KMS-11 (cell line): ENCODE data around the gene AGPAT4.

Experiments used
- H2AFZ ChIP-seq: fragments of 200-600 bp; sonication (generic); 2 replicates; pipeline ENCODE4 v1.6.1; 2016; ENCODE audit warnings: antibody characterized with exemption, mixed run types, low read depth
- H3K27ac ChIP-seq: fragments of 200-600 bp; sonication (generic); 2 replicates; pipeline ENCODE4 v1.6.1; 2016; ENCODE audit warnings: mild to moderate bottlenecking, mixed run types
- H3K27me3 ChIP-seq: fragments of 200-600 bp; sonication (generic); 2 replicates; pipeline ENCODE4 v1.6.1; 2017; ENCODE audit warnings: mild to moderate bottlenecking, low read depth, mixed run types, moderate library complexity; ENCODE audit not compliant: insufficient read depth
- H3K36me3 ChIP-seq: fragments of 200-600 bp; sonication (generic); 2 replicates; pipeline ENCODE4 v1.6.1; 2017; ENCODE audit warnings: mild to moderate bottlenecking, mixed run types; ENCODE audit not compliant: insufficient read depth
- H3K4me1 ChIP-seq: fragments of 200-600 bp; sonication (generic); 2 replicates; pipeline ENCODE4 v1.6.1; 2016; ENCODE audit warnings: mild to moderate bottlenecking, low read depth, mixed run types; ENCODE audit not compliant: poor library complexity, severe bottlenecking
- H3K4me2 ChIP-seq: fragments of 200-600 bp; sonication (generic); 2 replicates; pipeline ENCODE4 v1.7.0; 2016; ENCODE audit warnings: mild to moderate bottlenecking, mixed run types
- H3K4me3 ChIP-seq: fragments of 200-600 bp; sonication (generic); IDR thresholded peaks from 2 replicates; pipeline ENCODE4 v1.6.1; 2017; ENCODE audit warnings: low read depth, low read length, mixed read lengths; ENCODE audit not compliant: insufficient read depth
- H3K79me2 ChIP-seq: fragments of 200-600 bp; sonication (generic); 2 replicates; pipeline ENCODE4 v1.6.1; 2016; ENCODE audit warnings: low read depth, mixed run types; ENCODE audit not compliant: insufficient read depth
- H3K9ac ChIP-seq: fragments of 200-600 bp; sonication (generic); 2 replicates; pipeline ENCODE4 v1.6.1; 2016; ENCODE audit warnings: mild to moderate bottlenecking, mixed run types
- H4K20me1 ChIP-seq: fragments of 200-600 bp; sonication (generic); 2 replicates; pipeline ENCODE4 v1.6.1; 2016; ENCODE audit warnings: mild to moderate bottlenecking, mixed run types; ENCODE audit not compliant: insufficient read depth
- CTCF ChIP-seq: fragments of 200-600 bp; sonication (generic); conservative IDR thresholded peaks from 2 replicates; pipeline ENCODE4 v1.6.1; 2017; ENCODE audit warnings: low read depth, mild to moderate bottlenecking, antibody characterized with exemption, low read length, moderate library complexity, mixed read lengths

AGPAT4 gene

GRCh38 chr6:161115468-161115867 lies 158.4 kb downstream of the AGPAT4 start:
- Histone ChIP-seq H3K4me2 (no peak overlapping the region), H3K79me2 (no peaks in the 10 kb centered on the region), H3K27me3 (no peaks in the 10 kb centered on the region), H3K27ac (no peak overlapping the region), H3K36me3 (peaks cover 5% of the 10 kb centered on the region; the same call in 1 of the 2 replicates), H4K20me1 (no peaks in the 10 kb centered on the region), H2AFZ (no peak overlapping the region), H3K4me3 (no peak overlapping the region), H3K4me1 (no peaks in the 10 kb centered on the region), H3K9ac (no peak overlapping the region)
- no peak for TF ChIP-seq CTCF

- H4K20me1 ChIP-seq: no peaks in the 10 kb centered on the region
- H2AFZ ChIP-seq: no peak overlapping the region
- H3K4me3 ChIP-seq: no peak overlapping the region
- no peak for TF ChIP-seq CTCF
- H3K79me2 ChIP-seq: no peaks in the 10 kb centered on the region
- H3K9ac ChIP-seq: no peak overlapping the region
- no peaks in the 10 kb centered on the region for H3K4me1 ChIP-seq
- H3K27ac ChIP-seq: no peak overlapping the region
- H3K27me3 ChIP-seq: no peaks in the 10 kb centered on the region
- H3K4me2 ChIP-seq: no peak overlapping the region
- H3K36me3 ChIP-seq: no peaks in the 10 kb centered on the region; the same call in 1 of the 2 replicates
Observed at GRCh38 chr6:161111261-161111660, 162.6 kb downstream of the AGPAT4 start.

GRCh38 chr6:161110028-161110779 lies 163.7 kb downstream of the AGPAT4 start:
- H3K36me3 ChIP-seq: no peaks in the 10 kb centered on the region; the same call in 1 of the 2 replicates
- no peak for TF ChIP-seq CTCF

GRCh38 chr6:161109366-161109765 lies 164.5 kb downstream of the AGPAT4 start:
- Histone ChIP-seq H3K36me3 (no peaks in the 10 kb centered on the region; the same call in 1 of the 2 replicates), H3K79me2 (no peaks in the 10 kb centered on the region), H3K4me1 (no peaks in the 10 kb centered on the region), H3K27me3 (no peaks in the 10 kb centered on the region), H3K4me2 (no peak overlapping the region), H3K4me3 (no peak overlapping the region), H3K9ac (no peak overlapping the region), H2AFZ (no peak overlapping the region), H3K27ac (no peak overlapping the region), H4K20me1 (no peaks in the 10 kb centered on the region)
- TF ChIP-seq CTCF: no peak

More at GRCh38 chr6:161110028-161110779, 163.7 kb downstream of the AGPAT4 start:
- no peak overlapping the region for H3K4me2 ChIP-seq
- H3K9ac ChIP-seq: no peak overlapping the region
- H4K20me1 ChIP-seq: no peaks in the 10 kb centered on the region
- H3K4me3 ChIP-seq: no peak overlapping the region
- no peaks in the 10 kb centered on the region for H3K27me3 ChIP-seq
- H3K79me2 ChIP-seq: no peaks in the 10 kb centered on the region
- H3K27ac ChIP-seq: no peak overlapping the region
- no peaks in the 10 kb centered on the region for H3K4me1 ChIP-seq
- H2AFZ ChIP-seq: no peak overlapping the region
